ENCODE results near the gene RNF212. TPM values are rescaled to one million over a fixed set of nuclear protein-coding genes. Genes with fewer than 3 reads are reported as not detected.

Gene RNF212
- total and polyA plus RNA-seq, 2 experiments from 2014 or later, result 17.0 to 20.6 TPM

GRCh38 chr4:1056671-1057402 is 56.5 kb downstream of the RNF212 start:
- Histone ChIP-seq H3K4me2 (no peak overlapping the region), H3K4me3 (no peak overlapping the region), H3K27ac (ENCODE audit: low read depth) (no peak overlapping the region), H3K79me2 (replicated peaks; ENCODE audit: insufficient read depth) (no peaks in the 10 kb centered on the region), H3K36me3 (ENCODE audit: insufficient read depth) (no peaks in the 10 kb centered on the region), H3F3A (replicated peaks; ENCODE audit: low read depth) (no peaks in the 10 kb centered on the region), H4K20me1 (replicated peaks; ENCODE audit: insufficient read depth) (no peaks in the 10 kb centered on the region), H3K4me1 (ENCODE audit: insufficient read depth) (no peaks in the 10 kb centered on the region), H2AFZ (no peak overlapping the region), H3K27me3 (ENCODE audit: insufficient read depth) (no peaks in the 10 kb centered on the region), H3K9me2 (ENCODE audit: insufficient read depth) (no peaks in the 10 kb centered on the region)
- Mint-ChIP-seq H3K4me1 (peaks cover 9% of the 10 kb centered on the region), H3K27ac (no peak overlapping the region), H3K27me3 (ENCODE audit: insufficient read depth, low read depth, poor library complexity) (peaks cover 20% of the 10 kb centered on the region), H3K36me3 (ENCODE audit: low read depth) (no peaks in the 10 kb centered on the region), H3K4me3 (no peak overlapping the region), H3K9me3 (no peaks in the 10 kb centered on the region)
- ATAC-seq (no peak), DNase-seq (ENCODE audit: low spot score) (no peak)
- no peak for TF ChIP-seq CREB1 (CRISPR knock-in tag; IDR thresholded peaks at IDR 0.05; ENCODE audit: low read depth)

GRCh38 chr4:1055721-1056590 is 57.4 kb downstream of the RNF212 start:
- no peaks in the 10 kb centered on the region for H3K36me3 Mint-ChIP-seq (ENCODE audit: low read depth)
- peaks cover 9% of the 10 kb centered on the region for H3K4me1 Mint-ChIP-seq
- Histone ChIP-seq H3K4me1 (ENCODE audit: insufficient read depth) (no peaks in the 10 kb centered on the region), H3K36me3 (ENCODE audit: insufficient read depth) (no peaks in the 10 kb centered on the region), H4K20me1 (replicated peaks; ENCODE audit: insufficient read depth) (no peaks in the 10 kb centered on the region), H3F3A (replicated peaks; ENCODE audit: low read depth) (no peaks in the 10 kb centered on the region), H3K79me2 (replicated peaks; ENCODE audit: insufficient read depth) (no peaks in the 10 kb centered on the region), H2AFZ (peak overlapping the region; percentile 87), H3K27me3 (ENCODE audit: insufficient read depth) (no peaks in the 10 kb centered on the region), H3K9me2 (ENCODE audit: insufficient read depth) (no peaks in the 10 kb centered on the region), H3K27ac (ENCODE audit: low read depth) (no peak overlapping the region), H3K4me2 (peak overlapping the region; percentile 60), H3K4me3 (0 out of 2 replicates have a peak overlapping the region, but pooled peaks have one; percentile 20)
- H3K27me3 Mint-ChIP-seq (ENCODE audit: insufficient read depth, low read depth, poor library complexity), result peaks cover 18% of the 10 kb centered on the region
- peak overlapping the region; percentile 17; the same call in 2 of the 3 replicates for H3K4me3 Mint-ChIP-seq
- peak; percentile 66 for DNase-seq (ENCODE audit: low spot score)
- no peak overlapping the region for H3K27ac Mint-ChIP-seq
- peak; percentile 90 for ATAC-seq
- H3K9me3 Mint-ChIP-seq, result no peaks in the 10 kb centered on the region
- TF ChIP-seq JUNB (IDR thresholded peaks at IDR 0.05; ENCODE audit: unreplicated experiment) (no peak), EZH2phosphoT487 (IDR thresholded peaks at IDR 0.05; ENCODE audit: unreplicated experiment) (no peak), EZH2 (IDR thresholded peaks at IDR 0.05; ENCODE audit: low read depth, unreplicated experiment) (no peak), POLR2AphosphoS5 (IDR thresholded peaks at IDR 0.05; ENCODE audit: low read depth) (no peak), REST (IDR thresholded peaks at IDR 0.05; ENCODE audit: unreplicated experiment) (no peak), ZNF331 (CRISPR knock-in tag; IDR thresholded peaks at IDR 0.05; ENCODE audit: low read depth) (no peak), CTCF (conservative IDR thresholded peaks at IDR 0.05; ENCODE audit: low read depth in 2 of 2) (no peak), NANOG (IDR thresholded peaks at IDR 0.05; ENCODE audit: borderline replicate concordance) (no peak), STAT1 (IDR thresholded peaks at IDR 0.05; ENCODE audit: unreplicated experiment) (no peak)

Measured in GM23338 (cell line).